ENCODE data around the gene KCTD20.

KCTD20 gene

GRCh38 chr6:36489426-36489825, 46.6 kb downstream of the KCTD20 start:
- TF ChIP-seq PAX5 (IDR thresholded peaks at IDR 0.05; ENCODE audit: insufficient read depth, low read length, severe bottlenecking) = no peak
- FAIRE-seq = no peak

GRCh38 chr6:36491378-36491965, 48.7 kb downstream of the KCTD20 start:
- DNase-seq (ENCODE audit: insufficient read length, low spot score) = no peak

More at GRCh38 chr6:36489426-36489825, 46.6 kb downstream of the KCTD20 start:
- DNase-seq (ENCODE audit: insufficient read length, low spot score) = no peak

GRCh38 chr6:36492092-36492491, 49.3 kb downstream of the KCTD20 start:
- no peak for TF ChIP-seq PAX5 (IDR thresholded peaks at IDR 0.05; ENCODE audit: insufficient read depth, low read length, severe bottlenecking)
- TF ChIP-seq TAF1 (IDR thresholded peaks at IDR 0.05; ENCODE audit: low read depth, low read length) = no peak
- no peak for TF ChIP-seq SPI1 (IDR thresholded peaks at IDR 0.05; ENCODE audit: low read depth, low read length)
- TF ChIP-seq POU2F2 (IDR thresholded peaks at IDR 0.05; ENCODE audit: low read depth, low read length) = no peak
- no peak for TF ChIP-seq POLR2AphosphoS5 (IDR thresholded peaks at IDR 0.05; ENCODE audit: low read depth, low read length)
- no peak; the same call in 1 of the 2 replicates for TF ChIP-seq POLR2A (IDR thresholded peaks at IDR 0.05; ENCODE audit: low read depth, low read length)
- DNase-seq (ENCODE audit: insufficient read length, low spot score) (no peak), FAIRE-seq (no peak)

More at GRCh38 chr6:36491378-36491965, 48.7 kb downstream of the KCTD20 start:
- TF ChIP-seq TAF1 (IDR thresholded peaks at IDR 0.05; ENCODE audit: low read depth, low read length) (no peak), POU2F2 (IDR thresholded peaks at IDR 0.05; ENCODE audit: low read depth, low read length) (no peak), PAX5 (IDR thresholded peaks at IDR 0.05; ENCODE audit: insufficient read depth, low read length, severe bottlenecking) (no peak), POLR2AphosphoS5 (IDR thresholded peaks at IDR 0.05; ENCODE audit: low read depth, low read length) (0 out of 2 replicates have a peak, but pooled peaks have one; percentile 17), POLR2A (IDR thresholded peaks at IDR 0.05; ENCODE audit: low read depth, low read length) (0 out of 2 replicates have a peak, but pooled peaks have one; percentile 22), SPI1 (IDR thresholded peaks at IDR 0.05; ENCODE audit: low read depth, low read length) (no peak)
- FAIRE-seq = no peak

- no peak for FAIRE-seq
- no peak for DNase-seq (ENCODE audit: insufficient read length, low spot score)
- no peak for TF ChIP-seq PAX5 (IDR thresholded peaks at IDR 0.05; ENCODE audit: insufficient read depth, low read length, severe bottlenecking)
- TF ChIP-seq POLR2A (IDR thresholded peaks at IDR 0.05; ENCODE audit: low read depth, low read length) = no peak
- no peak for TF ChIP-seq POLR2AphosphoS5 (IDR thresholded peaks at IDR 0.05; ENCODE audit: low read depth, low read length)
- TF ChIP-seq TAF1 (IDR thresholded peaks at IDR 0.05; ENCODE audit: low read depth, low read length) = no peak
- TF ChIP-seq POU2F2 (IDR thresholded peaks at IDR 0.05; ENCODE audit: low read depth, low read length) = no peak
- TF ChIP-seq SPI1 (IDR thresholded peaks at IDR 0.05; ENCODE audit: low read depth, low read length) = no peak
Measured at GRCh38 chr6:36492621-36493020, 49.8 kb downstream of the KCTD20 start.

- no peak for TF ChIP-seq POLR2AphosphoS5 (IDR thresholded peaks at IDR 0.05; ENCODE audit: low read depth, low read length)
- TF ChIP-seq PAX5 (IDR thresholded peaks at IDR 0.05; ENCODE audit: insufficient read depth, low read length, severe bottlenecking) = no peak
- FAIRE-seq (no peak), DNase-seq (ENCODE audit: insufficient read length, low spot score) (no peak)
Measured at GRCh38 chr6:36493319-36493718, 50.5 kb downstream of the KCTD20 start.

- DNase-seq (ENCODE audit: insufficient read length, low spot score) = no peak
- no peak for FAIRE-seq
- no peak for TF ChIP-seq POLR2A (IDR thresholded peaks at IDR 0.05; ENCODE audit: low read depth, low read length)
- TF ChIP-seq SPI1 (IDR thresholded peaks at IDR 0.05; ENCODE audit: low read depth, low read length) = no peak
- TF ChIP-seq PAX5 (IDR thresholded peaks at IDR 0.05; ENCODE audit: insufficient read depth, low read length, severe bottlenecking) = no peak
- no peak for TF ChIP-seq POU2F2 (IDR thresholded peaks at IDR 0.05; ENCODE audit: low read depth, low read length)
- TF ChIP-seq POLR2AphosphoS5 (IDR thresholded peaks at IDR 0.05; ENCODE audit: low read depth, low read length) = no peak
- TF ChIP-seq TAF1 (IDR thresholded peaks at IDR 0.05; ENCODE audit: low read depth, low read length) = no peak
Measured at GRCh38 chr6:36493859-36494258, 51.1 kb downstream of the KCTD20 start.

- DNase-seq (ENCODE audit: insufficient read length, low spot score) (no peak), FAIRE-seq (no peak)
- no peak for TF ChIP-seq POU2F2 (IDR thresholded peaks at IDR 0.05; ENCODE audit: low read depth, low read length)
- TF ChIP-seq TAF1 (IDR thresholded peaks at IDR 0.05; ENCODE audit: low read depth, low read length) = no peak
Measured at GRCh38 chr6:36495086-36495485, 52.3 kb downstream of the KCTD20 start.

GRCh38 chr6:36499918-36500317, 57.1 kb downstream of the KCTD20 start:
- no peak for FAIRE-seq
- TF ChIP-seq POLR2AphosphoS5 (IDR thresholded peaks at IDR 0.05; ENCODE audit: low read depth, low read length) (no peak), SPI1 (IDR thresholded peaks at IDR 0.05; ENCODE audit: low read depth, low read length) (no peak)
- no peak for DNase-seq (ENCODE audit: insufficient read length, low spot score)

- no peak for DNase-seq (ENCODE audit: insufficient read length, low spot score)
- TF ChIP-seq POLR2A (IDR thresholded peaks at IDR 0.05; ENCODE audit: low read depth, low read length) = no peak
- no peak for FAIRE-seq
Measured at GRCh38 chr6:36501686-36502085, 58.9 kb downstream of the KCTD20 start.

- TF ChIP-seq PAX5 (IDR thresholded peaks at IDR 0.05; ENCODE audit: insufficient read depth, low read length, severe bottlenecking) = no peak
- TF ChIP-seq POLR2AphosphoS5 (IDR thresholded peaks at IDR 0.05; ENCODE audit: low read depth, low read length) = no peak
- TF ChIP-seq POU2F2 (IDR thresholded peaks at IDR 0.05; ENCODE audit: low read depth, low read length) = no peak
- no peak for TF ChIP-seq SPI1 (IDR thresholded peaks at IDR 0.05; ENCODE audit: low read depth, low read length)
- TF ChIP-seq TAF1 (IDR thresholded peaks at IDR 0.05; ENCODE audit: low read depth, low read length) = no peak
- no peak for TF ChIP-seq POLR2A (IDR thresholded peaks at IDR 0.05; ENCODE audit: low read depth, low read length)
- FAIRE-seq (no peak), DNase-seq (ENCODE audit: insufficient read length, low spot score) (no peak)
Measured at GRCh38 chr6:36504181-36504580, 61.4 kb downstream of the KCTD20 start.

GRCh38 chr6:36504982-36505381, 62.2 kb downstream of the KCTD20 start:
- DNase-seq (ENCODE audit: insufficient read length, low spot score) (no peak), FAIRE-seq (no peak)
- no peak for TF ChIP-seq TAF1 (IDR thresholded peaks at IDR 0.05; ENCODE audit: low read depth, low read length)
- no peak for TF ChIP-seq SPI1 (IDR thresholded peaks at IDR 0.05; ENCODE audit: low read depth, low read length)
- TF ChIP-seq PAX5 (IDR thresholded peaks at IDR 0.05; ENCODE audit: insufficient read depth, low read length, severe bottlenecking) = no peak
- TF ChIP-seq POU2F2 (IDR thresholded peaks at IDR 0.05; ENCODE audit: low read depth, low read length) = no peak
